ENCODE data around the gene ZNF23. TPM values are rescaled to one million over a fixed set of nuclear protein-coding genes. Genes with fewer than 3 reads are reported as not detected.

ZNF23 gene
- total RNA-seq, 1 experiment from 2014 or later = 16.3 TPM

Other genes starting within 250 kb of the ZNF23 start
- gene HYDIN, start 231.5 kb downstream of the ZNF23 start, total RNA-seq (2014; rRNA removed; shearing (Covaris generic)) = 0.31 TPM in 1 of 2 replicates, not detected in the other
- gene CMTR2, start 172.8 kb downstream of the ZNF23 start, total RNA-seq (2014; rRNA removed; shearing (Covaris generic)) = 48.7 and 74.4 TPM in 2 replicates
- 2.6 and 5.2 TPM in 2 replicates for gene CALB2, start 103.5 kb downstream of the ZNF23 start, total RNA-seq (2014; rRNA removed; shearing (Covaris generic))
- not detected in 2 replicates for gene TLE7, start 20.2 kb downstream of the ZNF23 start, total RNA-seq (2014; rRNA removed; shearing (Covaris generic))
- 2.1 and 5.8 TPM in 2 replicates for gene ZNF19, start 27.1 kb upstream of the ZNF23 start, total RNA-seq (2014; rRNA removed; shearing (Covaris generic))
- 0.55 and 0.60 TPM in 2 replicates for gene CHST4, start 64.2 kb upstream of the ZNF23 start, total RNA-seq (2014; rRNA removed; shearing (Covaris generic))
- gene TAT, start 114.8 kb upstream of the ZNF23 start, total RNA-seq (2014; rRNA removed; shearing (Covaris generic)) = not detected in 2 replicates
- 0.14 TPM in 1 of 2 replicates, not detected in the other for gene MARVELD3, start 163.9 kb upstream of the ZNF23 start, total RNA-seq (2014; rRNA removed; shearing (Covaris generic))